ENCODE measurements around the gene TSEN54.

TSEN54 gene

DNA sequence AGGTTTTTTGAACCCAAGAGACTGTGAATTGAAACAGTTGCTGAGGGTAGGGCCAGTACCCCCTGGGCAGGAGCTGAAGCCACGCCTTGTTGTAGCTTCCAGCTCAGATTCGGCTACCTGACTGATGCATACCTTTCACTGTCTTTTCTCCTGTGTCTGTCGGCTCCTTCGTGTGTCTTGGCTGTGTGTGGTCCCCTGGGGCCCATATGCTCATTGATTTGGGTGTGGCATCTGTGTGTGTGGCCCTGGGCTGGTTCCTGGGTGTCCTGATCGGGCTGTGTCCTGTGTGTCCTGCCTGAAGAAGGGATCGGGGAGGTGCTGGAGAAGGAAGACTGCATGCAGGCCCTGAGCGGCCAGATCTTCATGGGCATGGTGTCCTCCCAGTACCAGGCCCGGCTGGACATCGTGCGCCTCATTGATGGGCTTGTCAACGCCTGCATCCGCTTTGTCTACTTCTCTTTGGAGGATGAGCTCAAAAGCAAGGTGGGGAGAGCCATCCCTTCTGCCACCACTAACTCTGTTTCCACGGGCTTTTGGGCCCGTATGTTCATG, 21.9 kb upstream of the TSEN54 start:
- Mint-ChIP-seq H3K4me3 (no peak overlapping the region), H3K9me3 (no peaks in the 10 kb centered on the region), H3K4me1 (peaks cover 11% of the 10 kb centered on the region), H3K36me3 (ENCODE audit: low read depth) (no peaks in the 10 kb centered on the region), H3K27ac (no peak overlapping the region), H3K27me3 (ENCODE audit: low read depth, poor library complexity) (no peaks in the 10 kb centered on the region)
- TF ChIP-seq, protein P1, sequence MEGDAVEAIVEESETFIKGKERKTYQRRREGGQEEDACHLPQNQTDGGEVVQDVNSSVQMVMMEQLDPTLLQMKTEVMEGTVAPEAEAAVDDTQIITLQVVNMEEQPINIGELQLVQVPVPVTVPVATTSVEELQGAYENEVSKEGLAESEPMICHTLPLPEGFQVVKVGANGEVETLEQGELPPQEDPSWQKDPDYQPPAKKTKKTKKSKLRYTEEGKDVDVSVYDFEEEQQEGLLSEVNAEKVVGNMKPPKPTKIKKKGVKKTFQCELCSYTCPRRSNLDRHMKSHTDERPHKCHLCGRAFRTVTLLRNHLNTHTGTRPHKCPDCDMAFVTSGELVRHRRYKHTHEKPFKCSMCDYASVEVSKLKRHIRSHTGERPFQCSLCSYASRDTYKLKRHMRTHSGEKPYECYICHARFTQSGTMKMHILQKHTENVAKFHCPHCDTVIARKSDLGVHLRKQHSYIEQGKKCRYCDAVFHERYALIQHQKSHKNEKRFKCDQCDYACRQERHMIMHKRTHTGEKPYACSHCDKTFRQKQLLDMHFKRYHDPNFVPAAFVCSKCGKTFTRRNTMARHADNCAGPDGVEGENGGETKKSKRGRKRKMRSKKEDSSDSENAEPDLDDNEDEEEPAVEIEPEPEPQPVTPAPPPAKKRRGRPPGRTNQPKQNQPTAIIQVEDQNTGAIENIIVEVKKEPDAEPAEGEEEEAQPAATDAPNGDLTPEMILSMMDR (IDR thresholded peaks at IDR 0.05) = no peak
- no peak for DNase-seq

- TF ChIP-seq, protein P1 (IDR thresholded peaks at IDR 0.05) = no peak
- Mint-ChIP-seq H3K4me3 (no peak overlapping the region), H3K4me1 (peaks cover 18% of the 10 kb centered on the region), H3K36me3 (ENCODE audit: low read depth) (no peaks in the 10 kb centered on the region), H3K27ac (no peak overlapping the region), H3K9me3 (no peaks in the 10 kb centered on the region), H3K27me3 (ENCODE audit: low read depth, poor library complexity) (no peaks in the 10 kb centered on the region)
- DNase-seq = no peak
Measured at GRCh38 chr17:75496005-75496404, 20.3 kb upstream of the TSEN54 start.

DNA sequence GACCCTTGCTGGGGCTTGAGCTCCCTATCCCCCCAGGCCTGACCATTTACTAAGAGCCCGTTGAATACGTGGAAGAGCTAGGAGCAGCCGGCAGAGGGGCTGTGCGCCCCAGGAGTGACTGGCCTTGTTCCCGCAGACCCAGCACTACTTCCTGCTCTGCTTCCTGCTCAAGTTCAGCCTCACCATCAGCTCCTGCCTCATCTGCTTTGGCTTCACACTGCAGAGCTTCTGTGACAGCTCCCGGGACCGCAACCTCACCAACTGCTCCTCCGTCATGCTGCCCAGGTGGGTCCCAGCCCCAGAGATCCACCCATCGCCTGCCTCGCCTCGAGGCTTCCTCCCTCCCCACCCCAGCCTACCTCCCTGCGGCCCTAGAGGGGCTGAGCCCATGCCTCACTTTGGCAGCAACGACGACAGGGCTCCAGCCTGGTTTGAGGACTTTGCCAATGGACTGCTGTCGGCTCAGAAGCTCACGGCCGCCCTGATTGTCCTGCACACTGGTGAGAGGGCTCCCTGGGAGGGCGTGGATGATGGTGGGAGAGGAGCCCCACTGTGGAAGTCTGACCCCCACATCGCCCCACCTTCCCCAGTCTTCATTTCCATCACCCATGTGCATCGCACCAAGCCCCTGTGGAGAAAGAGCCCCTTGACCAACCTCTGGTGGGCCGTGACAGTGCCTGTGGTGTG, 18.1 kb upstream of the TSEN54 start:
- H3K4me3 Mint-ChIP-seq = no peak overlapping the region
- no peaks in the 10 kb centered on the region for H3K27me3 Mint-ChIP-seq (ENCODE audit: low read depth, poor library complexity)
- H3K36me3 Mint-ChIP-seq (ENCODE audit: low read depth) = no peaks in the 10 kb centered on the region
- no peaks in the 10 kb centered on the region for H3K9me3 Mint-ChIP-seq
- no peak for DNase-seq
- peak overlapping the region; percentile 80 for H3K27ac Mint-ChIP-seq
- TF ChIP-seq, protein P1 (IDR thresholded peaks at IDR 0.05) = no peak
- H3K4me1 Mint-ChIP-seq = peaks cover 18% of the 10 kb centered on the region

- Mint-ChIP-seq H3K9me3 (no peaks in the 10 kb centered on the region), H3K36me3 (ENCODE audit: low read depth) (no peaks in the 10 kb centered on the region), H3K27ac (peak overlapping the region; percentile 80), H3K4me1 (peaks cover 18% of the 10 kb centered on the region), H3K4me3 (no peak overlapping the region), H3K27me3 (ENCODE audit: low read depth, poor library complexity) (no peaks in the 10 kb centered on the region)
- DNase-seq = no peak
- TF ChIP-seq, protein P1 (IDR thresholded peaks at IDR 0.05) = no peak
Measured at GRCh38 chr17:75498726-75499213, 17.6 kb upstream of the TSEN54 start.

DNA sequence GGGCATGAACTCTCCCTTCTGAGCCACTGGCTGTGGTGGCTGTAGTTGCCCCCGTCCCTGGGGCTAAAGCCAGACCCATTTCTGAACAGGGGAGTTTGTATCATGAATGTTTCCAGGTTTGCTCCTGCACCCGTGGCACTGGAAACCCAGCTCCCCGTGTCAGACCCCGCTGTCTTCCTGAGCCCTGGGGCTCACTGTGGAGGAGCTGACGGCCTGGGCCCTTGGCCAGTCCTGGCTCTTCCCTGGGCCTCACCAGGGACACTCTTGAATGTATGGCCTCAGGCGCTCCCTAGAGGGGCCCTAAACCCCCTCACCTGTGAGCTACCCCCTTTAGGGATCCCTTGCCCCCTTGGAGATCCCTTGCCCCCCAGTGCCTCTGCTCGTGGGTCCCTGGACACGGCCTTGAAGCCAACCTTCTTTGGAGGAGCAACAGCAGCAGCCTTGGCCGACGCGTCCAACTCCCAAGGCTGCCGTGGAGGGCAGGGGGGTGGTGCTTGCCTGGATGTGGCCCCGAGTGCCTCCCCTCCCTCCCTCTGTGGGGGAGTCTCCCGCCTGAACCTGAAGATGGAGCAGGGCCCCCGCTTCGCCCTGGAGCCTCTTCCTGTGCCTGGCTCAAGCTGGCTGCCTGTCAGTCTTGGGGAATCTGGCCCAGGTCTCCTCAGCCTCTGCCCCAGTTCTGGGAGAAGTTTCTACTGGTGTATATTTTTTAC, 16.9 kb upstream of the TSEN54 start:
- Mint-ChIP-seq H3K4me3 (no peak overlapping the region), H3K4me1 (peaks cover 18% of the 10 kb centered on the region), H3K27ac (peak overlapping the region; percentile 88), H3K9me3 (no peaks in the 10 kb centered on the region), H3K27me3 (ENCODE audit: low read depth, poor library complexity) (no peaks in the 10 kb centered on the region), H3K36me3 (ENCODE audit: low read depth) (no peaks in the 10 kb centered on the region)
- TF ChIP-seq, protein P1 (IDR thresholded peaks at IDR 0.05) = no peak
- no peak for DNase-seq

All from nephron progenitor cell (in vitro differentiated cells).